OCI-LY3 (cell line): ENCODE measurements around the gene KCNJ18.

Experiments used
- EZH2phosphoT487 ChIP-seq: fragments of 200-600 bp; shearing (Covaris generic); IDR thresholded peaks from 2 replicates; pipeline ENCODE4 v1.6.1; 2018; ENCODE audit warnings: antibody characterized with exemption, mixed run types, low read depth
- TF ChIP-seq, protein P1 (sequence below): fragments of 200-600, 300-600 bp; sonication (generic); IDR thresholded peaks from 2 replicates; pipeline ENCODE4 v1.5.1; 2014; ENCODE audit warnings: antibody characterized with exemption, low read length, low read depth

DNA sequence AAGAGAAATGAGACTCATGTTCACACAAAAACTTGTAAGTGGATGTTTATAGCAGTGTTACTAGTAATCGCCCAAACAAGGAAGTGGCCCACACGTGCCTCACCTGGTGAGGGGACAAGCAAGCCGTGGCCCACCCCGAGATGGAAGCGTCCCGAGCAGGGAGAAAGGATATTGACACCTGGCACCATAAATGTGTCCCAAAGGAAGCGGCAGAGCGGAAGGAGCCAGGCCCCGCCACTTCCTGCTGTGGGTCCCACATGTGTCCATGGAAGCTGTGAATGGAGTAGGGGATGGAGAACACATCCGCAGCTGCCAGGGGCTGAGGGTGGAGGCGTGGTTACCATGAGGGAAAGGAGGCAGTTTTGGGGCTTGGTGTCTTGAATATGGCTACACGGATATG is 18.9 kb downstream of the KCNJ18 start:
- TF ChIP-seq, protein P1, sequence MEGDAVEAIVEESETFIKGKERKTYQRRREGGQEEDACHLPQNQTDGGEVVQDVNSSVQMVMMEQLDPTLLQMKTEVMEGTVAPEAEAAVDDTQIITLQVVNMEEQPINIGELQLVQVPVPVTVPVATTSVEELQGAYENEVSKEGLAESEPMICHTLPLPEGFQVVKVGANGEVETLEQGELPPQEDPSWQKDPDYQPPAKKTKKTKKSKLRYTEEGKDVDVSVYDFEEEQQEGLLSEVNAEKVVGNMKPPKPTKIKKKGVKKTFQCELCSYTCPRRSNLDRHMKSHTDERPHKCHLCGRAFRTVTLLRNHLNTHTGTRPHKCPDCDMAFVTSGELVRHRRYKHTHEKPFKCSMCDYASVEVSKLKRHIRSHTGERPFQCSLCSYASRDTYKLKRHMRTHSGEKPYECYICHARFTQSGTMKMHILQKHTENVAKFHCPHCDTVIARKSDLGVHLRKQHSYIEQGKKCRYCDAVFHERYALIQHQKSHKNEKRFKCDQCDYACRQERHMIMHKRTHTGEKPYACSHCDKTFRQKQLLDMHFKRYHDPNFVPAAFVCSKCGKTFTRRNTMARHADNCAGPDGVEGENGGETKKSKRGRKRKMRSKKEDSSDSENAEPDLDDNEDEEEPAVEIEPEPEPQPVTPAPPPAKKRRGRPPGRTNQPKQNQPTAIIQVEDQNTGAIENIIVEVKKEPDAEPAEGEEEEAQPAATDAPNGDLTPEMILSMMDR: no peak
- TF ChIP-seq EZH2phosphoT487: no peak
